Astrocyte (in vitro differentiated cells and primary cell): ENCODE results near the gene ARAP1.

Source experiments
- EZH2 ChIP-seq: IDR thresholded peaks from 2 replicates; pipeline ENCODE4 v1.6.1; 2012; ENCODE audit warnings: mild to moderate bottlenecking, low read length, inconsistent platforms; ENCODE audit not compliant: insufficient read depth
- TF ChIP-seq, protein P1 (sequence below): IDR thresholded peaks from 2 replicates; pipeline ENCODE4 v1.5.1; 2011; ENCODE audit warnings: low read depth, mild to moderate bottlenecking, inconsistent platforms, low read length, moderate library complexity; ENCODE audit not compliant: insufficient read depth

- TF ChIP-seq, protein P1, sequence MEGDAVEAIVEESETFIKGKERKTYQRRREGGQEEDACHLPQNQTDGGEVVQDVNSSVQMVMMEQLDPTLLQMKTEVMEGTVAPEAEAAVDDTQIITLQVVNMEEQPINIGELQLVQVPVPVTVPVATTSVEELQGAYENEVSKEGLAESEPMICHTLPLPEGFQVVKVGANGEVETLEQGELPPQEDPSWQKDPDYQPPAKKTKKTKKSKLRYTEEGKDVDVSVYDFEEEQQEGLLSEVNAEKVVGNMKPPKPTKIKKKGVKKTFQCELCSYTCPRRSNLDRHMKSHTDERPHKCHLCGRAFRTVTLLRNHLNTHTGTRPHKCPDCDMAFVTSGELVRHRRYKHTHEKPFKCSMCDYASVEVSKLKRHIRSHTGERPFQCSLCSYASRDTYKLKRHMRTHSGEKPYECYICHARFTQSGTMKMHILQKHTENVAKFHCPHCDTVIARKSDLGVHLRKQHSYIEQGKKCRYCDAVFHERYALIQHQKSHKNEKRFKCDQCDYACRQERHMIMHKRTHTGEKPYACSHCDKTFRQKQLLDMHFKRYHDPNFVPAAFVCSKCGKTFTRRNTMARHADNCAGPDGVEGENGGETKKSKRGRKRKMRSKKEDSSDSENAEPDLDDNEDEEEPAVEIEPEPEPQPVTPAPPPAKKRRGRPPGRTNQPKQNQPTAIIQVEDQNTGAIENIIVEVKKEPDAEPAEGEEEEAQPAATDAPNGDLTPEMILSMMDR = peak; percentile 41
- TF ChIP-seq EZH2 = no peak
These were observed 109.2 kb downstream of the ARAP1 start for GRCh38 chr11:72642884-72643522.
